ENCODE measurements around the gene CDC42BPB. TPM values are rescaled to one million over a fixed set of nuclear protein-coding genes. Genes with fewer than 3 reads are reported as not detected.

Gene CDC42BPB
- total RNA-seq, 1 experiment from 2014 or later, result 96.9 TPM

GRCh38 chr14:102883089-102883541 lies 174.2 kb downstream of the CDC42BPB start:
- POLR2A ChIA-PET, result no interaction called here
- H3K9me3 Mint-ChIP-seq, result no peaks in the 10 kb centered on the region

More at GRCh38 chr14:102883089-102883541, 174.2 kb downstream of the CDC42BPB start:
- DNase-seq (ENCODE audit: low spot score) (no peak), ATAC-seq (no peak)
- no peak overlapping the region for H3K4me3 Mint-ChIP-seq
- H3K27me3 Mint-ChIP-seq (ENCODE audit: low read depth), result no peaks in the 10 kb centered on the region
- H3K4me1 Mint-ChIP-seq, result no peaks in the 10 kb centered on the region
- H3K36me3 Mint-ChIP-seq, result no peaks in the 10 kb centered on the region
- CTCF ChIA-PET, result no interaction called here
- TF ChIP-seq MLX (CRISPR knock-in tag; IDR thresholded peaks at IDR 0.05) (no peak), FOXK1 (CRISPR knock-in tag; IDR thresholded peaks at IDR 0.05) (no peak), NR2C2 (CRISPR knock-in tag; IDR thresholded peaks at IDR 0.05) (no peak), TCF7 (CRISPR knock-in tag; IDR thresholded peaks at IDR 0.05; ENCODE audit: low read depth) (no peak), ELF4 (CRISPR knock-in tag; IDR thresholded peaks at IDR 0.05; ENCODE audit: low read depth) (no peak), CDX4 (CRISPR knock-in tag; IDR thresholded peaks at IDR 0.05; ENCODE audit: borderline replicate concordance) (no peak), E2F1 (CRISPR knock-in tag; IDR thresholded peaks at IDR 0.05) (no peak)
- no peak overlapping the region for H3K27ac Mint-ChIP-seq

Other genes starting within 250 kb of the CDC42BPB start
- gene AMN, start 134.9 kb downstream of the CDC42BPB start, total RNA-seq (2021), result 2.4 to 3.0 TPM (median 2.8 TPM) in 3 replicates
- gene LBHD2, start 26.7 kb upstream of the CDC42BPB start, total RNA-seq (2021), result not detected in 3 replicates
- gene EXOC3L4, start 37.2 kb upstream of the CDC42BPB start, total RNA-seq (2021), result 0.21 to 0.42 TPM (median 0.30 TPM) in 3 replicates
- 19.6 to 25.2 TPM (median 24.1 TPM) in 3 replicates for gene TNFAIP2, start 65.9 kb upstream of the CDC42BPB start, total RNA-seq (2021)

All from WTC11 (cell line).